H1 (cell line): ENCODE data around the gene FHL2. TPM values are rescaled to one million over a fixed set of nuclear protein-coding genes. Genes with fewer than 3 reads are reported as not detected.

Experiments used
- CTCF ChIA-PET: fragments of 300-600 bp; sonication (Branson Sonifier 250); formaldehyde crosslinking; loops from one replicate; lab custom pipeline; 2021; ENCODE audit not compliant: partially characterized antibody; lab: Charles Lee
- POLR2A ChIA-PET: fragments of 300-600 bp; sonication (Branson Sonifier 250); formaldehyde crosslinking; loops from one replicate; lab custom pipeline; 2021; ENCODE audit warnings: inconsistent platforms; ENCODE audit not compliant: partially characterized antibody; lab: Charles Lee
- DNase-seq, 2 experiments: peaks; one replicate each; pipeline versions ENCODE4 v3.0.0 to v3.0.0-alpha.2; 2010 to 2022; ENCODE audit warnings: low spot score in 2 of 2, low read depth in 1 of 2, mixed read lengths in 1 of 2
- FAIRE-seq: peaks from 2 replicates; lab custom pipeline; 2011; peaks lifted over from hg19 to GRCh38; lab: Jason Lieb, UNC
- H2AFZ ChIP-seq: 2 replicates; pipeline ENCODE4 v1.8.1; 2012; ENCODE audit warnings: low read length, inconsistent platforms
- H2AK5ac ChIP-seq: 2 replicates; pipeline ENCODE4 v1.6.1; 2013; ENCODE audit warnings: low read depth, low read length
- H2BK120ac ChIP-seq: replicated peaks from 2 replicates; pipeline ENCODE3; 2013; ENCODE audit warnings: low read depth, low read length, inconsistent platforms
- H2BK12ac ChIP-seq: 2 replicates; pipeline ENCODE4 v1.6.1; 2013; ENCODE audit warnings: low read depth, low read length
- H2BK15ac ChIP-seq: 2 replicates; pipeline ENCODE4 v1.6.1; 2013; ENCODE audit warnings: low read length
- H2BK20ac ChIP-seq: 2 replicates; pipeline ENCODE4 v1.6.1; 2013; ENCODE audit warnings: low read length
- H2BK5ac ChIP-seq: 2 replicates; pipeline ENCODE4 v1.6.1; 2013; ENCODE audit warnings: low read depth, low read length
- H3K14ac ChIP-seq: 2 replicates; pipeline ENCODE4 v1.6.1; 2013; ENCODE audit warnings: inconsistent platforms; ENCODE audit not compliant: insufficient read length
- H3K18ac ChIP-seq: 2 replicates; pipeline ENCODE4 v1.6.1; 2013; ENCODE audit warnings: low read length; ENCODE audit errors: extremely low read depth
- H3K23ac ChIP-seq: 2 replicates; pipeline ENCODE4 v1.6.1; 2013; ENCODE audit warnings: inconsistent platforms; ENCODE audit not compliant: insufficient read length
- H3K23me2 ChIP-seq: 2 replicates; pipeline ENCODE4 v1.6.1; 2013; ENCODE audit warnings: low read depth, low read length
- H3K27ac ChIP-seq: 2 replicates; pipeline ENCODE4 v1.6.1; 2011; ENCODE audit warnings: low read depth, low read length, inconsistent platforms
- H3K27me3 ChIP-seq, 4 experiments: replicated peaks in 1 of 4; 1 replicate in 1 of 4; 2 replicates in 3 of 4; pipeline versions ENCODE4 v1.6.1 to v1.8.1; 2011 to 2013; ENCODE audit warnings: low read length in 3 of 4, mild to moderate bottlenecking in 3 of 4, inconsistent platforms in 2 of 4, mixed read lengths in 2 of 4, moderate library complexity in 1 of 4; ENCODE audit not compliant: control insufficient read depth in 3 of 4, insufficient read depth in 3 of 4; ENCODE audit errors: extremely low read depth in 1 of 4
- H3K36me3 ChIP-seq, 4 experiments: 2 replicates each; pipeline versions ENCODE4 v1.6.1 to v1.8.1; 2011 to 2013; ENCODE audit warnings: mild to moderate bottlenecking in 4 of 4, low read length in 3 of 4, moderate library complexity in 2 of 4, control low read depth in 1 of 4, inconsistent platforms in 1 of 4; ENCODE audit not compliant: insufficient read depth in 4 of 4, control insufficient read depth in 2 of 4
- H3K4ac ChIP-seq: replicated peaks from 2 replicates; pipeline ENCODE3; 2013; ENCODE audit warnings: low read length, low read depth, mixed read lengths, inconsistent platforms; ENCODE audit not compliant: insufficient read length
- H3K4me1 ChIP-seq, 4 experiments: replicated peaks in 1 of 4; 1 replicate in 1 of 4; 2 replicates in 3 of 4; pipeline versions ENCODE4 v1.6.1 to v1.8.1; 2011 to 2013; ENCODE audit warnings: low read length in 3 of 4, inconsistent platforms in 2 of 4, mixed read lengths in 1 of 4; ENCODE audit not compliant: insufficient read depth in 4 of 4, control insufficient read depth in 3 of 4
- H3K4me2 ChIP-seq, 2 experiments: 2 replicates each; pipeline versions ENCODE4 v1.6.1 to v1.8.1; 2011 to 2013; ENCODE audit warnings: low read depth in 2 of 2, low read length in 2 of 2, control low read depth in 1 of 2, inconsistent platforms in 1 of 2, mild to moderate bottlenecking in 1 of 2; ENCODE audit not compliant: insufficient read depth in 1 of 2
- H3K4me3 ChIP-seq, 4 experiments: fragments of 200-600, 300-600 bp in 1 of 4; sonication (generic), shearing (Covaris generic), sonication (Bioruptor Twin) in 1 of 4; 2 replicates each; pipeline versions ENCODE4 v1.5.1 to v1.8.1; 2011 to 2016; ENCODE audit warnings: low read length in 4 of 4, low read depth in 3 of 4, control low read depth in 2 of 4, inconsistent platforms in 2 of 4, mild to moderate bottlenecking in 2 of 4, mixed read lengths in 1 of 4, moderate library complexity in 1 of 4; ENCODE audit not compliant: insufficient read depth in 2 of 4; ENCODE audit errors: extremely low read depth in 1 of 4
- H3K56ac ChIP-seq: replicated peaks from 2 replicates; pipeline ENCODE3; 2013; ENCODE audit warnings: low read depth, mild to moderate bottlenecking, mixed read lengths, low read length, inconsistent platforms; ENCODE audit not compliant: insufficient read length
- H3K79me1 ChIP-seq: 2 replicates; pipeline ENCODE4 v1.6.1; 2013; ENCODE audit warnings: low read depth, low read length, control low read depth
- H3K79me2 ChIP-seq, 2 experiments: 2 replicates each; pipeline versions ENCODE4 v1.6.1 to v1.8.1; 2012 to 2013; ENCODE audit warnings: low read length in 2 of 2, mild to moderate bottlenecking in 2 of 2, inconsistent platforms in 1 of 2; ENCODE audit not compliant: insufficient read depth in 2 of 2, control insufficient read depth in 1 of 2
- H3K9ac ChIP-seq, 4 experiments: replicated peaks in 1 of 4; 1 replicate in 1 of 4; 2 replicates in 3 of 4; pipeline versions ENCODE4 v1.6.1 to v1.8.1; 2011 to 2013; ENCODE audit warnings: low read depth in 3 of 4, low read length in 3 of 4, control low read depth in 2 of 4, mild to moderate bottlenecking in 2 of 4, moderate library complexity in 2 of 4, inconsistent platforms in 1 of 4; ENCODE audit errors: extremely low read depth in 1 of 4
- H3K9me3 ChIP-seq, 2 experiments: 2 replicates each; pipeline versions ENCODE4 v1.6.1 to v1.8.1; 2012 to 2013; ENCODE audit warnings: mild to moderate bottlenecking in 2 of 2, moderate library complexity in 2 of 2, control low read depth in 1 of 2, inconsistent platforms in 1 of 2, low read depth in 1 of 2, low read length in 1 of 2, mixed read lengths in 1 of 2; ENCODE audit not compliant: insufficient read depth in 2 of 2
- H4K20me1 ChIP-seq, 2 experiments: replicated peaks in 1 of 2; 2 replicates each; pipeline versions ENCODE3 to v1.8.1; 2011 to 2013; ENCODE audit warnings: inconsistent platforms in 2 of 2, low read length in 2 of 2, mild to moderate bottlenecking in 1 of 2; ENCODE audit not compliant: insufficient read depth in 2 of 2, control insufficient read depth in 1 of 2
- H4K5ac ChIP-seq: 2 replicates; pipeline ENCODE4 v1.6.1; 2013; ENCODE audit warnings: low read length, low read depth, mixed read lengths, inconsistent platforms; ENCODE audit not compliant: insufficient read length
- H4K8ac ChIP-seq: 2 replicates; pipeline ENCODE4 v1.8.0; 2013; ENCODE audit warnings: mild to moderate bottlenecking, moderate library complexity, low read length, inconsistent platforms; ENCODE audit not compliant: insufficient read depth; ENCODE audit errors: extremely low read depth
- H4K91ac ChIP-seq: replicated peaks from 2 replicates; pipeline ENCODE3; 2013; ENCODE audit warnings: low read length, mixed read lengths, inconsistent platforms; ENCODE audit not compliant: insufficient read length
- CEBPB ChIP-seq: IDR thresholded peaks from 2 replicates; pipeline ENCODE4 v1.6.1; 2012; ENCODE audit warnings: low read depth, low read length
- EP300 ChIP-seq, 2 experiments: IDR thresholded peaks; 1 replicate in 1 of 2; 2 replicates in 1 of 2; pipeline ENCODE4 v1.6.1; 2011 to 2012; ENCODE audit warnings: low read depth in 2 of 2, low read length in 2 of 2, mild to moderate bottlenecking in 2 of 2, borderline replicate concordance in 1 of 2, inconsistent platforms in 1 of 2, moderate library complexity in 1 of 2
- PHF8 ChIP-seq: fragments of 200-600 bp; sonication (generic); conservative IDR thresholded peaks from 2 replicates; pipeline ENCODE4 v1.7.1; 2012; ENCODE audit warnings: low read depth, mild to moderate bottlenecking, inconsistent platforms, low read length, moderate library complexity
- SIN3A ChIP-seq, 2 experiments: IDR thresholded peaks in 1 of 2; conservative IDR thresholded peaks in 1 of 2; 2 replicates each; pipeline ENCODE4 v1.6.1; 2011 to 2012; ENCODE audit warnings: low read length in 2 of 2, improper control_type of control experiment in 1 of 2, low read depth in 1 of 2, mild to moderate bottlenecking in 1 of 2
- SIX5 ChIP-seq: IDR thresholded peaks from 2 replicates; pipeline ENCODE4 v1.6.1; 2011; ENCODE audit warnings: mild to moderate bottlenecking, low read depth, low read length
- SP1 ChIP-seq: IDR thresholded peaks from 2 replicates; pipeline ENCODE4 v1.6.1; 2011; ENCODE audit warnings: low read depth, low read length
- TBP ChIP-seq: IDR thresholded peaks from 2 replicates; pipeline ENCODE4 v1.6.1; 2011; ENCODE audit warnings: low read depth, low read length, improper control_type of control experiment
- YY1 ChIP-seq: IDR thresholded peaks from 2 replicates; pipeline ENCODE4 v1.6.1; 2011; ENCODE audit warnings: low read depth, mild to moderate bottlenecking, low read length
- WGBS, 2 experiments: shearing (Covaris generic) in 1 of 2; methylation state at CpG; one replicate each; pipeline versions ENCODE4 v1.1.6 to v1.1.7; 2013 to 2015; ENCODE audit warnings: low lambda C conversion rate in 2 of 2, mixed read lengths in 2 of 2, inconsistent platforms in 1 of 2, low coverage in 1 of 2, missing lambda C conversion rate in 1 of 2; ENCODE audit not compliant: insufficient replicate concordance in 2 of 2, insufficient coverage in 1 of 2, insufficient read length in 1 of 2; ENCODE audit errors: extremely low coverage in 1 of 2, missing lambda C conversion rate in 1 of 2; 5-methylcytosine and 5-hydroxymethylcytosine counted together
- polyA plus RNA-seq, 7 experiments: library from polyadenylated mRNA; depleted of rRNA in 3 of 7; stranded (reverse) in 5 of 7; unstranded in 2 of 7; fragments of >200 nt in 5 of 7; fragments of 200-250 nt in 2 of 7; gene quantifications; 1 replicate in 5 of 7; 2 replicates in 1 of 7; 4 replicates in 1 of 7; pipeline versions ENCODE4 v1.2.1 to v1.2.3, GENCODE V29; 2011 to 2013; ENCODE audit warnings: missing spikeins in 2 of 7, mixed read lengths in 2 of 7
- total RNA-seq: library from RNA; stranded (reverse); fragmentation: NEBNext Ultra II Directional; extraction: Animal tissue kit (Norgen Biotek cat#: 25700); gene quantifications from 2 replicates; pipeline ENCODE4 v1.2.1, GENCODE V29; 2021

FHL2 gene
- total and polyA plus RNA-seq, 2 of the 8 experiments (the other 6 are each of a cell fraction or from before 2014, with no cell fraction given), result 33.2 to 64.3 TPM

DNA sequence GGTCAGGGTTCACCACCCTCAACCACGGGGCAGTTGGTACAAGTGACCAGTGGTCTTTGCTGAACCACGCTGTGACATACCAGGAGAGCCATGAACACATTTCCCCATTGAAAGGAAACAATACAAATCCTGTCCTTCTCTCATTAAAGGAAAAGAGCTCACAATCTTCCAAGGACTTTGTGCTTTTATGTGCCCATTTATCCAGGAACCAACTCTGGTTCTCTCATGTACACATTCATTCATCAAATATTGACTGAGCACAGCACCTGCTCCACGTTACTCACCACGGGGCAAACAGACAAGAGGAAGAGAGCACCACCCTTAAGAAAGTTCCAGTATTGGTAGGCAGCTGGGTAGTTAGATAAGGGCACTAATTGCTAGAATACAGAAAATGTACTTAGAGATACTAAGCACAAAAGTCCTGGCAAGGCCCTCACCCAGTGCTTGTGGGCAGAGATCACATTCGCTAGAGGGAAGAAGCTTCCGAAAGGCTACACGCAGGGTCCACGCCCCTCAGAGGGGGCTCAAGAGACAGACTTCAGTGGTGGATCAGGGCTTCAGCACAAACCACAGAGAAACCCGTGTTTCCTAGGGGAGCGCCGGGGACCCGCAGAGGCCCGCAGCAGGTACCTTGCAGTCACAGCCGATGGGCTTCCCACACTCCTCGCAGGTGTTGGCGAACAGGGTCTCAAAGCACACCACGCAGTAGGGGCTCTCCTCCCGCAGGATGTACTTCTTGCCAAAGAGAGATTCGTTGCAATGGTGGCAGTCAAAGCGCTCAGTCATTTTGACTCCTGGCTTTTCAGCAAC lies 12.9 kb downstream of the FHL2 start:
- FAIRE-seq, result no peak
- no peak overlapping the region for H2BK12ac ChIP-seq
- H2BK15ac ChIP-seq, result no peak overlapping the region
- H2AFZ ChIP-seq, result no peak overlapping the region
- no peaks in the 10 kb centered on the region for H3K9me3 ChIP-seq
- no peak overlapping the region for H3K4me2 ChIP-seq
- no peak overlapping the region for H3K18ac ChIP-seq
- H2BK5ac ChIP-seq, result no peak overlapping the region
- WGBS, 2 experiments, result 93% methylated on average over 20 of the region's 20 CpGs; no CpG with 5 or more reads in 1 of the 2 experiments
- no peak overlapping the region for H2AK5ac ChIP-seq
- no peaks in the 10 kb centered on the region for H3K27me3 ChIP-seq
- ChIA-PET CTCF (interaction anchor here (0.8 to 1.3 kb wide), 3 partner anchors 17 to 135 kb away, joined by 3 read pairs; no protein-coding TSS in a partner anchor), POLR2A (interaction anchor here (0.8 to 2.8 kb wide), 3 partner anchors 10 to 37 kb away, joined by 3 to 16 read pairs (median 4); partner anchors contain the start of gene FHL2)
- H3K4me3 ChIP-seq, result no peak overlapping the region
- H2BK120ac ChIP-seq, result no peak overlapping the region
- H2BK20ac ChIP-seq, result no peak overlapping the region
- H4K5ac ChIP-seq, result no peak overlapping the region
- TF ChIP-seq SIN3A (conservative IDR thresholded peaks at IDR 0.05 in 1 of 2, IDR thresholded peaks at IDR 0.05 in 1 of 2; ENCODE audit: low read depth in 1 of 2, low read length in 2 of 2) (no peak), CEBPB (no peak), PHF8 (no peak), TBP (no peak), YY1 (no peak), SP1 (no peak), SIX5 (no peak), EP300 (IDR thresholded peaks at IDR 0.05; ENCODE audit: borderline replicate concordance in 1 of 2, low read depth in 2 of 2, low read length in 2 of 2) (no peak)
- TF ChIP-seq, all 59 proteins: peak for 0
- H3K23ac ChIP-seq, result no peak overlapping the region
- H3K79me2 ChIP-seq, result peaks cover 0 to 17% of the 10 kb centered on the region in 2 experiments; a peak in 2 of 4 replicates
- no peak overlapping the region for H3K9ac ChIP-seq
- no peak overlapping the region for H3K4ac ChIP-seq
- H3K23me2 ChIP-seq, result no peaks in the 10 kb centered on the region
- H4K91ac ChIP-seq, result no peak overlapping the region
- no peak overlapping the region for H3K27ac ChIP-seq
- peaks cover 14 to 30% (median 22%) of the 10 kb centered on the region in 4 experiments for H3K36me3 ChIP-seq
- no peaks in the 10 kb centered on the region for H4K20me1 ChIP-seq
- H3K4me1 ChIP-seq, result no peaks in the 10 kb centered on the region
- no peak overlapping the region for H3K14ac ChIP-seq
- no peaks in the 10 kb centered on the region for H3K79me1 ChIP-seq
- H3K56ac ChIP-seq, result no peak overlapping the region
- no peak for DNase-seq
- H4K8ac ChIP-seq, result no peak overlapping the region
